Stimulated activated CD8-positive, alpha-beta memory T cell treated with anti-CD3 and anti-CD28 coated beads, Interleukin-12 subunit alpha, Interleukin-12 subunit beta, amount 100 ng/mL, for 4 hours (primary cell): ENCODE measurements around the gene MEI4.
"Not testable (repeated sequence)": the region's sequence is repeated elsewhere in the genome, so short reads cannot be mapped to it uniquely, and the experiment has no call there.

Experiments
- DNase-seq: peaks from one replicate; pipeline ENCODE4 v3.0.0-alpha.2; 2020; ENCODE audit warnings: low read depth

The MEI4 gene

GRCh38 chr6:77683515-77683914 is 30.7 kb downstream of the MEI4 start:
- DNase-seq: no peak

DNA sequence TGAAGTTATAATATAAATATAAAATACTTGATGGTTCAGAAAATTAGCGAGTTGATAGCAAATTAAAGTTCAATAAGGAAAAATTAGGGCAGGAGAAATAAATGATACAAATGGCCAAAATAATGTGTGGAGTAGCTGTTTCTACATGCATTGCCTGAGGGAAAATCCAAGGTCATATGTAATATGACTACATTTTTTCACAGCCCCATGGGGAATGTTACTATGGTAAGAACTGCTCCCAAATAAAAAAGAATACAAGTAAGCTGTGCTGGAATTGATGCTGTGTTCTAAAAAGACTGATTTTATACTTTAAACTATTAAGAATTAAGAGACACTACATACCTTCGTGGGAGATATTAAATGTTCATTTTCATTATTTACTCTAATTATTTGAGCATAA is 34.1 kb downstream of the MEI4 start:
- DNase-seq: no peak

GRCh38 chr6:77688649-77689048 is 35.8 kb downstream of the MEI4 start:
- DNase-seq: no peak

- not testable (repeated sequence) for DNase-seq
Observed at GRCh38 chr6:77700095-77700494, 47.3 kb downstream of the MEI4 start.

DNA sequence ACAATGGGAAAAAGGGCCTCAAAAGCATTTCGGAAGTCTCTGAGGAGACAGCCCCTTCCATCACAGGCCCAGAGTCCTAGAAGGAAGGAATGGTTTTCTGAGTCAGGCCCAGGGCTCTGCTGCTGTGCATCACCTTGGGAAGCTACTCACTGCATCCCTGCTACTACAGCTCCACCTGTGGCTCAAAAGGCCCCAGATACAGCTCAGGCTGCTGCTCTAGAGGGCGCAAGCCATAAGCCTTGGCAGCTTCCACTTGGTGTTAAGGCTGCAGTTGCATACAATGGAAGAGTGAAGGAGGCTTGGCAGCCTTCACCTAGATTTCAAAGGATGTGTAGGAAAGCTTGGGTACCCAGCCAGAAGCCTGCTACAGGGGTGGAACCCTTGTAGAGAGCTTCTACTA is 54.8 kb downstream of the MEI4 start:
- no peak for DNase-seq

- DNase-seq: no peak
Observed at GRCh38 chr6:77715588-77715987, 62.7 kb downstream of the MEI4 start.

DNA sequence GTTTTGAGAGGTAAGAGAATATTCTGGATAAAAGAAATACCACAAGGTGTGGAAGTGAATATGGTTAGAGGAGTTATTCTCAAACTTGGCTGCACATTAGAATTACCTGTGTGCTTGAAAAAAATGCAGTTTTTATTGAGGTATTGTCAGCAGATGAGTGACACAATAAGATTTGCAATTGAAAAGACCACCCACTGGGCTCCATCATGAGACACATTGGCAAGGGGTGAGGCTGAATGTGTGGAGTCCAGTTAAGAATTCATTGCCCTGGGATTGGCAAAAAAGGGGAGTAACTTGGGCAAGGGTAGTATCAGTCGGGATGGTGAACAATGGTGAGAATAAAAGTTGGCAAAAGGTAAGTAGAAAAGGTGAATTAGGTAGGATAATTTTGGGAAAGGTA is 63.5 kb downstream of the MEI4 start:
- no peak for DNase-seq

DNA sequence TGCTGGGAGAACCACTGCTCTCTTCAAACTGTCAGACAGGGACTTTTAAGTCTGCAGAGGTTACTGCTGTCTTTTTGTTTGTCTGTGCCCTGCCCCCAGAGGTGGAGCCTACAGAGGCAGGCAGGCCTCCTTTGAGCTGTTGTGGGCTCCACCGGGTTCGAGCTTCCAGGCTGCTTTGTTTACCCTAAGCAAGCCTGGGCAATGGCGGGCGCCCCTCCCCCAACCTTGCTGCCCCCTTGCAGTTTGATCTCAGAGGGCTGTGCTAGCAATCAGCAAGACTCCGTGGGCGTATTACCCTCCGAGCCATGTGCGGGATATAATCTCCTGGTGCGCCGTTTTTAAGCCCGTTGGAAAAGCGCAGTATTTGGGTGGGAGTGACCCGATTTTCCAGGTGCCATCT is 83.2 kb downstream of the MEI4 start:
- not testable (repeated sequence) for DNase-seq

GRCh38 chr6:77740380-77740779 is 87.5 kb downstream of the MEI4 start:
- no peak for DNase-seq

GRCh38 chr6:77752156-77752555 is 99.3 kb downstream of the MEI4 start:
- DNase-seq: not testable (repeated sequence)

GRCh38 chr6:77762386-77762785 is 109.5 kb downstream of the MEI4 start:
- DNase-seq: no peak

DNA sequence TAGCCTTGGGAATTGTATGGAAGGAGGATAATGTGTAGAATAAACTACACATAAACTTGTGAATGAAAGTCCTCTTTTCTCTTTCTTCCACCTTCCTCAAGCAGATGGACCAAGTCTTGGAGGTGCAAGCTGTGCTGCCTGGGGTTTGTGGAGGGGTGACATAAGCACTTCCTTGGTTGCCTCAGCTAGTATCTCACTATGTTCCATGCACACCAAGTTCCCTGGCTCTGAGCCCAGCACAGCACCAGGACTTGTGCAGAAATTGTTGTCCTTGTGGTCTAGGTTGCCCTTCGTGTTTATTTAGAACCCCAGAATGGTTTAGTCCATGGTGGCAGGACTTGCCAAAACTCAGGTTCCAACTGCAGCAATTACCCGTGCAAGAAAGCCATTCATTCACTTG is 110.3 kb downstream of the MEI4 start:
- DNase-seq: no peak

GRCh38 chr6:77764364-77764763 is 111.5 kb downstream of the MEI4 start:
- DNase-seq: no peak

DNA sequence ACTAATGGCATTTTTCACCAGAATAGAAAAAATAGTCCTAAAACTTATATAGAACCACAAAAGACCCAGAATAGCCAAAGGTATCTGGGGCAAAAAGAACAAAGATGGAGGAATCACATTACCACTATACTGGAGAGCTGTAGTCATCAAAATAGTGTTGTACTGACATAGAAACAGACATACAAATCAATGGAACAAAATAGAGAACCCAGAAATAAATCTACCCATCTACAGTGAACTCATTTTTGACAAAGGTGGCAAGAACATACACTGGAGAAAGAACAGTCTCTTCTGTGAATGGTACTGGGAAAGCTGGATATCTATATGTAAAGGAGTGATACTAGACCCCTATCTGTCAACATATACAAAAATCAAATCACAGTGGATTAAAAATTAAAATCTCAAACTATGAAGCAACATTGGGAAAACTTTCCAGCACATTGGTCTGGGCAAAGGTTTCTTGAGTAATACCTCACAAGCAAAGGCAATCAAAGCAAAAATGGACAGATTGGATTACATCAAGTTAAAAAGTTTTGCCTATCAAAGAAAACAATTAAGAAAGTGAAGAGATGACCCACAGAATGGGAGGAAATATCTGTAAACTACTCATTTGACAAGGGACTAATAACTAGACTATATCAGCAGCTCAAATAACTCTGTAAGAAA is 120.5 kb downstream of the MEI4 start:
- no peak for DNase-seq

- no peak for DNase-seq
Observed at GRCh38 chr6:77774457-77774856, 121.6 kb downstream of the MEI4 start.

DNA sequence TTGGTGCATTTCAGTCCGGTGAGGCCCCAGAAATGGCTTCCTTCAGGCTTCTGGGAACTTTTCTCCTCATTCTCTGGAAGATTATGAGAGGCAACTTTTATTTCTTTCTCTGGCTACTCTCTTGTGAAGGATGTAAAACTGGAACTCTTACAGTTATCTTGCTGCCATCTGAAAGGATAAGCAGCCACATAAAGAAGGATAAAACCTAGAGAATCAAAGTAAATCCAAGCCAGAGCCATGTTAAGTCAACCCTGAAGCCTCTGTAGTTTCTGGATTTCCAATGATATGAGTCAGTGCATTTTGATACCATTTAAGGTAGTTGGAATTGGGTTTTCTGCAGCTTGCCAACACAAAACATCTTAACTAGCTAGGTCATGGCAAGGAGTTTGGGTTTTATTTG is 123.6 kb downstream of the MEI4 start:
- no peak for DNase-seq

DNA sequence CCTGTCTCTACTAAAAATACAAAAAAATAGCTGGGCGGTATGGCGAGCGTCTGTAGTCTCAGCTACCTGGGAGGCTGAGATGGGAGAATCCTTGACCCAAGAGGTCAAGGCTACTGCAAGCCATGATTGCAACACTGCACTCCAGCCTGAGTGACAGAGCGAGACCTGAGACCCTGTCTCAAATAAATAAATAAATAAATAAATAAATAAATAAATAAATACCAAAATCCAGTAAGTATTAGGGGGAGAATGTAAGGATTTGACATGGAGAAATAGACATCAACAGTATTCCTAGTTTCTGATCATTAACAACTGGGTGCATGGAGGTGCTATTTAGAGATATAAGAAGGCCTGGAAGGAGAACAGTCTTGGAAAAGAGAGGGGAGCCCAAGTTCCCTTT is 125.7 kb downstream of the MEI4 start:
- no peak for DNase-seq

DNA sequence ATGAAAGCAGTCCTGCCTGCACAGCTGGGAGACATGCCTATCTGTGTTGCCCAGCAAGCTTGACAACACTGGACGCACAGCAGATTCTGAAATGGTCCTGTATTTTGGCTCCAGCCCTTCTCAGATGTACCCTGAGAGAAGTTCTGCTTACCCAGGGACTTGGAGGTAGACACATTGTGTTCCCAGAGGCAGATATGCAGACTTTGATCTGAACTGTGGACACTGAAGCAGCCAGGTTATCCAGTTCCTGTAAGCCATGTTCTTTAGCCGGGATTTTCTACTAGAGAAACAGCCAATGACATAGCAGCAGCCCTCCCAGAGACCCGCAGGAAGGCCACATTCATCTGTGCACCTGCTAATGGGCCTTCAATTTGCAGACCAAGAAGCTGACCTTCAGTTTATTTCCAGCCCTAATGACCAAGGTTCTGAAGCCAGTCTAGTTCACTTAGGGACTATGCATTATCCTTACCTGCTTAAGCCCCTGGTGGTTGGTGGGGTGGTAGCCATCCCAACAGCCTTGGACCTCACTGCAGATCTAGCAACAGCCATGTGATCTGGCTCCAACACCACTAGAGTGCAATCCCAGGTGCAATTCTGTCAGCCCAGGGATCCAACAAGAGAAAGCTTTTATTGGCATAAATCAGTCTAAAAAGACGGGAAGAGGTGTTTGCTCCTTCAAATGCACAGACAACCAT is 134.2 kb downstream of the MEI4 start:
- DNase-seq: no peak

- no peak for DNase-seq
Observed at GRCh38 chr6:77796824-77797809, 144.3 kb downstream of the MEI4 start.

DNA sequence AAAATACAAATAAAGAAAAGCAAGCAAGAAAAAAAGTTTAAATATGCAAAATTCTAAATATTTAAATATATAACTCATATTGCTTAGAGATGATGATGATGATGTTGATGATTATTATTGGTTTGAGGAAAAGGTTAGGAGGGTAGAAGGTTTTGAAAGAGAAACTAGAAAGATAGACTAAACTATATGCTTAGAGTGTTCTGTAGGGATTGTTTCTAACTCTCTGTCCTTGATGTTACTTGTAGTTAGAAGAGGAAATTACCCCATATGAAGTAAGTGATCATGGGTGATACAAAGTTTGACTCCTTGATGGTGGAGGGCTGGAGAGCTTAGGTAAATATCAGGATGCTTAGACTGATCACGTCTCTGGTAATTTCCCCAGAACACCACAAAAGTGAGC is 159.5 kb downstream of the MEI4 start:
- no peak for DNase-seq

- DNase-seq: no peak
Observed at GRCh38 chr6:77813090-77813489, 160.3 kb downstream of the MEI4 start.

DNA sequence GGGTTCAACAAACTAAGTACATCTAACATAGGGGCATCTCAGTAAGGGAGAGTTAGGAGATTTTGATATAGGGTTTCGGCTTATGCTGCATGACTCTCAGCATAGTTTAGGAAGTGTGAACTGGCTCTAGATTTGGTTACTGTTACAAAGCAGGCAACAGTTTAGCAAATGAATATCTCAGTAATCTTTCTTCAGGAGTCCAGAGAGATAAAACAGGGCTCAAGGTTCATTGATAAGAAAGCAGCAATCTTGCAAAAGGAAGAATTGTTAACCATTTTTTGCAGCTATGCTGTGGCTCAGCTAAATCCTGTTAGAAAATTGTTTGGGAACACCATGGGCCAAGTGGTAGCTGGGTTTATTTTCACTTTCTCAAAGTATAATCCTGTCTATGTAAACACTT is 161.3 kb downstream of the MEI4 start:
- DNase-seq: no peak

GRCh38 chr6:77815531-77815930 is 162.7 kb downstream of the MEI4 start:
- no peak for DNase-seq
